Suppressor macrophage treated with lipopolysaccharide for 4 hours (primary cell): ENCODE measurements around the gene TSC22D1.
A peak's percentile ranks its signal among the peaks of the same experiment; 100 is the strongest.
"Not testable (repeated sequence)": the region's sequence is repeated elsewhere in the genome, so short reads cannot be mapped to it uniquely, and the experiment has no call there.

Source experiments
- DNase-seq: peaks from one replicate; pipeline ENCODE4 v3.0.0-alpha.2; 2020

The TSC22D1 gene

GRCh38 chr13:44498969-44499368 is 77.2 kb downstream of the TSC22D1 start:
- no peak for DNase-seq

GRCh38 chr13:44498502-44498901 is 77.6 kb downstream of the TSC22D1 start:
- DNase-seq: no peak

- no peak for DNase-seq
Measured at GRCh38 chr13:44497801-44498200, 78.3 kb downstream of the TSC22D1 start.

GRCh38 chr13:44493213-44493812 is 82.8 kb downstream of the TSC22D1 start:
- no peak for DNase-seq

GRCh38 chr13:44489751-44490150 is 86.4 kb downstream of the TSC22D1 start:
- DNase-seq: no peak

GRCh38 chr13:44487989-44488388 is 88.1 kb downstream of the TSC22D1 start:
- DNase-seq: no peak

GRCh38 chr13:44484562-44485138 is 91.5 kb downstream of the TSC22D1 start:
- peak; percentile 63 for DNase-seq

- no peak for DNase-seq
Measured at GRCh38 chr13:44474122-44474910, 101.8 kb downstream of the TSC22D1 start.

- DNase-seq: no peak
Measured at GRCh38 chr13:44471686-44472085, 104.4 kb downstream of the TSC22D1 start.

- DNase-seq: peak; percentile 44
Measured at GRCh38 chr13:44470638-44471562, 105.2 kb downstream of the TSC22D1 start.

- no peak for DNase-seq
Measured at GRCh38 chr13:44468874-44469273, 107.3 kb downstream of the TSC22D1 start.

- DNase-seq: no peak
Measured at GRCh38 chr13:44465318-44465717, 110.8 kb downstream of the TSC22D1 start.

GRCh38 chr13:44464471-44464870 is 111.7 kb downstream of the TSC22D1 start:
- no peak for DNase-seq

- no peak for DNase-seq
Measured at GRCh38 chr13:44463759-44464158, 112.4 kb downstream of the TSC22D1 start.

- DNase-seq: no peak
Measured at GRCh38 chr13:44459674-44460073, 116.5 kb downstream of the TSC22D1 start.

GRCh38 chr13:44458313-44458975 is 117.7 kb downstream of the TSC22D1 start:
- no peak for DNase-seq

- not testable (repeated sequence) for DNase-seq
Measured at GRCh38 chr13:44456212-44456611, 119.9 kb downstream of the TSC22D1 start.

- no peak for DNase-seq
Measured at GRCh38 chr13:44455769-44456168, 120.4 kb downstream of the TSC22D1 start.

- DNase-seq: no peak
Measured at GRCh38 chr13:44453881-44454280, 122.2 kb downstream of the TSC22D1 start.

GRCh38 chr13:44453069-44453468 is 123.1 kb downstream of the TSC22D1 start:
- no peak for DNase-seq

- no peak for DNase-seq
Measured at GRCh38 chr13:44452418-44452817, 123.7 kb downstream of the TSC22D1 start.

- DNase-seq: no peak
Measured at GRCh38 chr13:44451651-44452050, 124.5 kb downstream of the TSC22D1 start.

GRCh38 chr13:44451126-44451525 is 125.0 kb downstream of the TSC22D1 start:
- DNase-seq: no peak
